Measurements from ENCODE around the gene ZNF70. TPM values are rescaled to one million over a fixed set of nuclear protein-coding genes. Genes with fewer than 3 reads are reported as not detected.

The ZNF70 gene
- total and polyA plus RNA-seq, 2 of the 13 experiments (the other 11 are each of a cell fraction or from before 2014, with no cell fraction given), result 0.62 to 3.6 TPM

GRCh38 chr22:23774922-23775436 lies 24.1 kb upstream of the ZNF70 start (continued):
- no peak for TF ChIP-seq HHEX (CRISPR knock-in tag; IDR thresholded peaks at IDR 0.05)
- TF ChIP-seq SALL1 (CRISPR knock-in tag; IDR thresholded peaks at IDR 0.05), result no peak
- no peak for TF ChIP-seq CSRNP1 (CRISPR knock-in tag; IDR thresholded peaks at IDR 0.05)
- TF ChIP-seq TCF7 (IDR thresholded peaks at IDR 0.05; ENCODE audit: low read depth), result no peak
- 0 out of 2 replicates have a peak, but pooled peaks have one; percentile 1 for TF ChIP-seq ZFP91 (CRISPR knock-in tag; IDR thresholded peaks at IDR 0.05; ENCODE audit: borderline replicate concordance)
- 0 out of 2 replicates have a peak, but pooled peaks have one; percentile 12 for TF ChIP-seq SP5 (CRISPR knock-in tag; IDR thresholded peaks at IDR 0.05; ENCODE audit: borderline replicate concordance, low read depth)
- TF ChIP-seq PBX2 (CRISPR knock-in tag; IDR thresholded peaks at IDR 0.05), result no peak
- no peak for TF ChIP-seq ZNF430 (CRISPR knock-in tag; IDR thresholded peaks at IDR 0.05)
- TF ChIP-seq NR2F1 (CRISPR knock-in tag; IDR thresholded peaks at IDR 0.05), result no peak
- no peak for TF ChIP-seq HMG20A (CRISPR knock-in tag; IDR thresholded peaks at IDR 0.05; ENCODE audit: borderline replicate concordance)
- no peak for TF ChIP-seq AKNA (CRISPR knock-in tag; IDR thresholded peaks at IDR 0.05; ENCODE audit: borderline replicate concordance)
- TF ChIP-seq ZNF552 (CRISPR knock-in tag; IDR thresholded peaks at IDR 0.05; ENCODE audit: borderline replicate concordance), result no peak
- no peak for TF ChIP-seq E2F2 (CRISPR knock-in tag; IDR thresholded peaks at IDR 0.05; ENCODE audit: borderline replicate concordance)
- no peak for TF ChIP-seq MEIS2 (CRISPR knock-in tag; IDR thresholded peaks at IDR 0.05)
- TF ChIP-seq FLYWCH1 (CRISPR knock-in tag; IDR thresholded peaks at IDR 0.05), result no peak
- no peak for TF ChIP-seq RORA (CRISPR knock-in tag; IDR thresholded peaks at IDR 0.05)
- no peak for TF ChIP-seq ZNF761 (CRISPR knock-in tag; conservative IDR thresholded peaks at IDR 0.05)
- TF ChIP-seq NFYC (CRISPR knock-in tag; IDR thresholded peaks at IDR 0.05), result no peak
- no peak for TF ChIP-seq TRIM22 (IDR thresholded peaks at IDR 0.05)
